Measurements from ENCODE around the gene KRT8. TPM values are rescaled to one million over a fixed set of nuclear protein-coding genes. Genes with fewer than 3 reads are reported as not detected.
"Not testable (repeated sequence)": the region's sequence is repeated elsewhere in the genome, so short reads cannot be mapped to it uniquely, and the experiment has no call there.

Gene KRT8
- 100 to 1,000 TPM; 182 to 536 TPM for total RNA-seq

DNA sequence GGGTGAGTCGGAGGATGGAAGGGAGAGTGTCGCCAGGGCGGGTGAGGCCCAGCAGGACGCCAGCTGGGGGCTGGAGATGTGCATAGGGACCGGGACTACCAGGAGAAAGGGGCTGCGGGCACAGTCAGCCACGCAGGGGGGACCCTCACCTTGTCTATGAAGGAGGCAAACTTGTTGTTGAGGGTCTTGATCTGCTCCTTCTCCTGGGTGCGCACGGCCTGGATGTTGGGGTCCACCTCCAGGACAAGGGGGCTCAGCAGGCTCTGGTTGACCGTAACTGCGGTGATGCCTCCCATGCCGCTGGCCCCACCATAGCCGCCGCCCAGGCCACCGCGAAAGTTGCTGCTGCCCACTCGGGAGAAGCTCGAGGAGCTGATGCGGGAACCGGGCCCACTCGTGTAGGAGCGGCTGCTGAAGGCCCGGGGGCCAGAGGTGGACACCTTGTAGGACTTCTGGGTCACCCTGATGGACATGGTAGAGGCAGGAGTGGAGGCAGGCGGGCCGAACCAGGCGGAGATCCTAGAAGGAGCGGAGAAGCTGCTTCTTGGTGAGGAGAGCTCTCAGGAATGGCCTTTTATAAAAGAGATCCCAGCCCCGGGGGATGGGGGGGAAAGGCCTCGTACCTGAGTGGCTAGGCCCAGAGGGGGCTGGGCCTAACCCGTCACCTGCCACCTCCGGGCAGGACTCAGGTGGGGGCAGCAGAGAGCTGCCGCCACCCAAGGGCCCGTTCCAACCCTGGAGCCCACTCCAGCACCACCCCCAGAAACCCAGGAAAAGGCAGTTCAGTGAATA is at the start of gene KRT8:
TSS of gene KRT8 (minus strand) at position 568 of the 792 bp plus-strand sequence. CDS start at position 473, 95 bp downstream.
- H3K9me3 ChIP-seq; intact Hi-C loops (cut with DNase I); H3K36me3 ChIP-seq; H3K27me3 ChIP-seq (replicated peaks; ENCODE audit: insufficient read depth): not testable (repeated sequence)
- peak within 1 kb of the TSS; percentile 47 to 63 for H3K4me3 ChIP-seq
- peak; percentile 98 for DNase-seq (ENCODE audit: low spot score)
- 44% methylated on average over 31 of the region's 33 CpGs for WGBS
- peaks cover 23% of the 10 kb centered on the region for H3K4me1 ChIP-seq (replicated peaks)
- TF ChIP-seq POLR2A (IDR thresholded peaks at IDR 0.05), result peak; percentile 96
- TF ChIP-seq, protein P1, sequence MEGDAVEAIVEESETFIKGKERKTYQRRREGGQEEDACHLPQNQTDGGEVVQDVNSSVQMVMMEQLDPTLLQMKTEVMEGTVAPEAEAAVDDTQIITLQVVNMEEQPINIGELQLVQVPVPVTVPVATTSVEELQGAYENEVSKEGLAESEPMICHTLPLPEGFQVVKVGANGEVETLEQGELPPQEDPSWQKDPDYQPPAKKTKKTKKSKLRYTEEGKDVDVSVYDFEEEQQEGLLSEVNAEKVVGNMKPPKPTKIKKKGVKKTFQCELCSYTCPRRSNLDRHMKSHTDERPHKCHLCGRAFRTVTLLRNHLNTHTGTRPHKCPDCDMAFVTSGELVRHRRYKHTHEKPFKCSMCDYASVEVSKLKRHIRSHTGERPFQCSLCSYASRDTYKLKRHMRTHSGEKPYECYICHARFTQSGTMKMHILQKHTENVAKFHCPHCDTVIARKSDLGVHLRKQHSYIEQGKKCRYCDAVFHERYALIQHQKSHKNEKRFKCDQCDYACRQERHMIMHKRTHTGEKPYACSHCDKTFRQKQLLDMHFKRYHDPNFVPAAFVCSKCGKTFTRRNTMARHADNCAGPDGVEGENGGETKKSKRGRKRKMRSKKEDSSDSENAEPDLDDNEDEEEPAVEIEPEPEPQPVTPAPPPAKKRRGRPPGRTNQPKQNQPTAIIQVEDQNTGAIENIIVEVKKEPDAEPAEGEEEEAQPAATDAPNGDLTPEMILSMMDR (IDR thresholded peaks at IDR 0.05), result peak; percentile 53 to 90 (median 60)
- TF ChIP-seq POLR2AphosphoS5 (IDR thresholded peaks at IDR 0.05), result peak; percentile 97
- H3K27ac ChIP-seq, result peak within 1 kb of the TSS; percentile 97 to 98

DNA sequence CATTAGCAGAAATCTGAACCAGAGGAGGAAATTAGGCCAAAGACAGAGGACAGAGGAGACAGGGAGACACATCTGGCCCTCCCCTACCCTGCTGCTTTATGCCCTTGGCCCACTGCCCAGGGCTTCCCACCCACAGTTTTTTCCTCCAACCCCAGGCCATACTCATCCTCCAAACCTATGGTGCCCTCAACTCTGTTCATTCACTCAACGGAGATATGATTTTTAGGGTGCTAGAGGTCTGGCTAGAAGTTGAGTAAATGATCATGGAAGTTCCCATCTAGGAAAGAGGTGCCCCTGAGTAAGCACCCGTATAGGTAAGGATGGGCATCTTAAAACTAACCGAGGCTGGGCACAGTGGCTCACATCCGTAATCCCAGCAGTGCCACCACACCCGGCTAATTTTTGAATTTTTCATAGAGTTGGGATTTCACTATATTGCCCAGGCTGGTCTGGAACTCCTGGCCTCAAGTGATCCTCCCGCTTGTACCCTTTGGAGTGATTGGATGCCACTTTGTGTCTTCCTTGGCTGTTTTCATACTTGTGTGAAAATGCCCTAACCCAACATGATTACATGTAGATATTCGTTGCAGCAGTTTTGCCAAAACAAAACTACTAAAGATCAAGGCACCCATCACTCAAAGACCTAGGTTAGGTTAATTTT is 48.4 kb upstream of the KRT8 start:
- WGBS, result 79% methylated on average over 7 of the region's 7 CpGs
- DNase-seq (ENCODE audit: low spot score), result no peak
- TF ChIP-seq, protein P1 (IDR thresholded peaks at IDR 0.05), result no peak
- TF ChIP-seq POLR2AphosphoS5 (IDR thresholded peaks at IDR 0.05), result no peak
- no peak overlapping the region for H3K4me3 ChIP-seq
- no peaks in the 10 kb centered on the region for H3K36me3 ChIP-seq
- intact Hi-C loops (cut with DNase I), result no loop called here
- no peak overlapping the region for H3K27ac ChIP-seq
- H3K4me1 ChIP-seq (replicated peaks), result peaks cover 3% of the 10 kb centered on the region
- no peaks in the 10 kb centered on the region for H3K27me3 ChIP-seq (replicated peaks; ENCODE audit: insufficient read depth)
- no peaks in the 10 kb centered on the region for H3K9me3 ChIP-seq

DNA sequence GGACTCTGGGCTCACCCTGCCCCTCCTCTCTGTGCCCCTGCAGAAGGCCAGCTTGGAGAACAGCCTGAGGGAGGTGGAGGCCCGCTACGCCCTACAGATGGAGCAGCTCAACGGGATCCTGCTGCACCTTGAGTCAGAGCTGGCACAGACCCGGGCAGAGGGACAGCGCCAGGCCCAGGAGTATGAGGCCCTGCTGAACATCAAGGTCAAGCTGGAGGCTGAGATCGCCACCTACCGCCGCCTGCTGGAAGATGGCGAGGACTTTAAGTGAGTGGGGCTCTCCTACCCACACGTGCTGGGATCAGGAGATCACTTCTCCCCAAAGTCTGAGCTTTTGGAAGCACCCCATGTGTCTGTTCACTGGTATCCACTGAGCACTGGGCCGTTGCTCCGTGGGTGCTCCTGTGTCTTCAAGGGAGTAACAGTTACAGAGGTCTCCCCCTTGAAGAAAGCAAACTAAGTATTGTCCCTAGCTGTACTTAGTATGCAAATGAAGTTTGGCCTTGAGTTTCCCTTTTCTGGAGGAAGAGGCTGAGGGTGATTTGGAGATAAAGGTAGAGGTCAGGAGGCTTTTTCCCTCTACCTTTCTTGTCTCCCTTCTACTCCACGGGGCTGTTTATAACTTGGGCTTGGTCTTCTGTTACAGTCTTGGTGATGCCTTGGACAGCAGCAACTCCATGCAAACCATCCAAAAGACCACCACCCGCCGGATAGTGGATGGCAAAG is 47.4 kb upstream of the KRT8 start:
- WGBS, result 38% methylated on average over 14 of the region's 15 CpGs
- peak overlapping the region; percentile 96 to 97 for H3K27ac ChIP-seq
- peak; percentile 63 for DNase-seq (ENCODE audit: low spot score)
- intact Hi-C loops (cut with DNase I), result no loop called here
- TF ChIP-seq POLR2AphosphoS5 (IDR thresholded peaks at IDR 0.05) (peak; percentile 23), POLR2A (IDR thresholded peaks at IDR 0.05) (no peak)
- TF ChIP-seq, protein P1 (IDR thresholded peaks at IDR 0.05), result peak in 3 of 4 experiments; percentile 15 to 56 (median 45)
- H3K4me1 ChIP-seq (replicated peaks), result peaks cover 3% of the 10 kb centered on the region
- peak overlapping the region in 1 of 2 donors; percentile 75 for H3K4me3 ChIP-seq
- H3K9me3 ChIP-seq, result no peaks in the 10 kb centered on the region
- H3K27me3 ChIP-seq (replicated peaks; ENCODE audit: insufficient read depth), result no peaks in the 10 kb centered on the region
- no peaks in the 10 kb centered on the region for H3K36me3 ChIP-seq

DNA sequence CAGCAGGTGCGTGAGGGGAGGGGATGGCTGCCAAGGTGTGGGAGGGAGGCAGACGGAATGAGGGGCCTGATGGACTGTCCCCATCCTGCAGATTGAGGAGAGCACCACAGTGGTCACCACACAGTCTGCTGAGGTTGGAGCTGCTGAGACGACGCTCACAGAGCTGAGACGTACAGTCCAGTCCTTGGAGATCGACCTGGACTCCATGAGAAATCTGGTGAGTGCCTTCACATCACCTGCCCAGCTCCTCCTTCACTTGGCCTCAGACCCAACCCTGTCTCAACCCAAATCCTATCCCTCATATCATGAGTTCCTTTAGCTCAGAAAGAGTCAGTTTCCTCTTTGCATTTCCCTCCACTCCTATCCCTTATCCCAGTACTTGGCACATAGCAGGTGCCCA is 46.8 kb upstream of the KRT8 start:
- peaks cover 3% of the 10 kb centered on the region for H3K4me1 ChIP-seq (replicated peaks)
- no peaks in the 10 kb centered on the region for H3K27me3 ChIP-seq (replicated peaks; ENCODE audit: insufficient read depth)
- TF ChIP-seq POLR2AphosphoS5 (IDR thresholded peaks at IDR 0.05) (no peak), POLR2A (IDR thresholded peaks at IDR 0.05) (no peak)
- TF ChIP-seq, protein P1 (IDR thresholded peaks at IDR 0.05), result no peak
- H3K4me3 ChIP-seq, result peak overlapping the region in 1 of 2 donors; percentile 75
- 61% methylated on average over 6 of the region's 6 CpGs for WGBS
- no peaks in the 10 kb centered on the region for H3K36me3 ChIP-seq
- H3K27ac ChIP-seq, result peak overlapping the region; percentile 96 to 97
- intact Hi-C loops (cut with DNase I), result no loop called here
- no peak for DNase-seq (ENCODE audit: low spot score)
- no peaks in the 10 kb centered on the region for H3K9me3 ChIP-seq

All from prostate gland (tissue), 2 donors.